SKM-1 (cell line): ENCODE results near the gene FKTN.
"Not testable (repeated sequence)": the region's sequence is repeated elsewhere in the genome, so short reads cannot be mapped to it uniquely, and the experiment has no call there.

Experiments
- DNase-seq: peaks from one replicate; lab custom pipeline; 2025; ENCODE audit not compliant: unreplicated experiment; lab: John Stamatoyannopoulos, UW

Gene FKTN

DNA sequence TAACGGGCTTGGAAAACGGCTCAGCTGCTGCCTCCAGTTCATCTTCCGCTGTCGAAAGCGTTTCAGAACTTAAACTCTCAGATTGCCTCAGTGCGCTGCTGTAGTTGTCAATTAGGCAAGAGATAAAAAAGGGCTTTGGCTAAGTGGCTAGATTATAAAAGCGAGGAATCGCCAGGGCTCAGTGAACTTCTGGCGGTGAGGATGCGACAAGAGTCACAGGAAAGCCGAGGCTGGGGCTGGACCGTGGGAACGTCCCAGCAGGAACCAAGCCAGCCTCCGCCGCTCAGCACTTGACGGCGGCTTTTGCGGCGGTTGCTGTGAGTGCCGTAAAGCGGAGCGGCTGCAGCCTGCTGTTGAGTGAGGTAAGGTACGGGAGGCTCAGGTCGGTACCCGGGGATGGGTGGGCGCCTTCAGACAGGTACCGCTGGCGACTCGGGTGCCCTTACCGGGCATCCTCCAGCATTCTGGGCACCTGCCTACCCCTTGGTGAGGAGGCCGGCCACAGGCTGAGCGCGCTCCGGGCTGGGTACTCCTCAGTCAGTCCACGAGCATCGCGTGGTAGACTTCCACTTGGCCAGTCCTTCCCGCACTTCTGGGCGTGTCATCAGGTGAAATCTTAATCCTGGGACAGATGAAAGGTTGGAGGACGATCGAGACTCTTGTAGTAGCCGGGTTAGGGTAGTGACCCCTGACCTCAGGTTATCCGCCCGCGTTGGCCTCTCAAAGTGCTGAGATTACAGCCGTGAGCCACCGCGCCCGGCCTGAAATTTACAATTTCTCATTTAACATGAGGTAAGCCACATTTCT is at the start of gene FKTN:
Gene FKTN (plus strand): TSS at position 328 of the 807 bp plus-strand sequence. CDS start 16,902 bp downstream, outside the sequence.
- peak; percentile 8 for DNase-seq

GRCh38 chr9:105508530-105508929 is 49.4 kb upstream of the FKTN start:
- DNase-seq: no peak

GRCh38 chr9:105510024-105510423 is 47.9 kb upstream of the FKTN start:
- DNase-seq: no peak

- no peak for DNase-seq
Measured at GRCh38 chr9:105511446-105511845, 46.5 kb upstream of the FKTN start.

DNA sequence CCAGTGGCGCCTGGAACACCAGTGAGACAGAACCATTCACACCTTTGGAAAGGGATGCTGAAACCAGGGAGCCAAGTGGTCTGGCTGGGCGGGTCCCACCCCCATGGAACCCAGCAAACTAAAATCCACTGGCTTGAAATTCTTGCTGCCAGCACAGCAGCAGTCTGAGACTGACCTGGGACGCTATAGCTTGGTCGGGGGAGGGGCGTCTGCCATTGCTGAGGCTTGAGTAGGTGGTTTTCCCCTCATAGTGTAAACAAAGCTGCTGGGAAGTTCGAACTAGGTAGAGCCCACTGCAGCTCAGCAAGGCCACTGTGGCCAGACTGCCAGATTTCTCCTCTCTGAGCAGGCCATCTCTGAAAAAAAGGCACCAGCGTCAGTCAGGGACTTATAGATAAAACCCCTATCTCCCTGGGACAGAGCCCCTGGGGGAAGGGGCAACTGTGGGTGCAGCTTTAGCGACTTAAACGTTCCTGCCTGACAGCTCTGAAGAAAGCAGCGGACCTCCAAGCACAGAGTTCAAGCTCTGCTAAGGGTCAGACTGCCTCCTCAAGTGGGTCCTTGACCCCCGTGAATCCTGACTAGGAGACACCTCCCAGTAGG is 42.0 kb upstream of the FKTN start:
- DNase-seq: no peak

- DNase-seq: not testable (repeated sequence)
Measured at GRCh38 chr9:105519710-105520369, 38.1 kb upstream of the FKTN start.

- DNase-seq: not testable (repeated sequence)
Measured at GRCh38 chr9:105520992-105521391, 36.9 kb upstream of the FKTN start.

DNA sequence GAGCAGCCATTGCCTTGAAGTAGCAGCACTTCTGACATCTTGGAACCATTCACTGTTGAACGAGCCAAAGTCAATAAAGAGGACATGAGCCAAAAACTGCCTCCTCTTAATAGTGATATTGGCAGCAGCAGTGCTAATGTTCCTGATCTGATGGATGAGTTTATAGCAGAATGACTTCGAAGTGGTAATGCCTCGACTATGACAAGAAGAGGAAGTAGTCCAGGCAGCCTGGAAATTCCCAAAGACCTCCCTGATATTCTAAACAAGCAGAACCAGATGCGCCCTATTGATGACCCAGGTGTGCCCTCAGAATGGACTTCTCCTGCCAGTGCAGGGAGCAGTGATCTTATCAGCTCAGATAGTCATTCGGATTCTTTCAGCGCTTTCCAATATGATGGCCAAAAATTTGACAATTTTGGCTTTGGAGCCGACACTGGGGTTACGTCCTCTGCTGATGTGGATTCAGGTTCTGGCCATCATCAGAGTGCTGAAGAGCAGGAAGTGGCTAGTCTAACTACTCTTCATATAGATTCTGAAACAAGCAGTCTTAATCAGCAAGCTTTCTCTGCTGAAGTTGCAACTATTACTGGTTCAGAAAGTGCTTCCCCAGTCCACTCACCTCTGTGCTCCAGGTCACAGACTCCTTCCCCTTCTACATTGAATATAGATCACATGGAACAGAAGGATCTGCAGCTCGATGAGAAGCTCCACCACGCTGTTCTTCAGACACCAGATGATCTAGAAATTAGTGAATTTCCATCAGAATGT is 35.1 kb upstream of the FKTN start:
- not testable (repeated sequence) for DNase-seq

- no peak for DNase-seq
Measured at GRCh38 chr9:105531530-105531929, 26.4 kb upstream of the FKTN start.

- no peak for DNase-seq
Measured at GRCh38 chr9:105535920-105536668, 21.8 kb upstream of the FKTN start.

DNA sequence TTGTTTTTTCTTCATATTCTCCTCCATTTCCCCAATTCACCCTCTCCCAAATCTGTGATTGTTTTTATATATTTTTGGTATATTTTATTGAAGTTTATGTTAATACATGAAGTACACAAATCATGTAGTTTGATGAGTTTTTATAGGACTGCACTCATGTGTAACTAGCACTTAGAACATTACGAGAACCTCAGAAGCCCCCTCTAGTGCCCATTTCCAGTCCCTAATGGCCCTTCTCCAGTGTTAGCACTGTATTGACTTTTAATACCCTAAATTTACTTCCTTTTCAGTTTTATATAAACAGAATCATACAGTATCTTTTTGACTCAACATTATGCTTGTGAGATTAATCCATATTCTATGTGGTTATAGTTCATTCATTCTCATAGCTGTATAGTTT is 18.5 kb upstream of the FKTN start:
- DNase-seq: no peak

- no peak for DNase-seq
Measured at GRCh38 chr9:105541838-105542237, 16.1 kb upstream of the FKTN start.

DNA sequence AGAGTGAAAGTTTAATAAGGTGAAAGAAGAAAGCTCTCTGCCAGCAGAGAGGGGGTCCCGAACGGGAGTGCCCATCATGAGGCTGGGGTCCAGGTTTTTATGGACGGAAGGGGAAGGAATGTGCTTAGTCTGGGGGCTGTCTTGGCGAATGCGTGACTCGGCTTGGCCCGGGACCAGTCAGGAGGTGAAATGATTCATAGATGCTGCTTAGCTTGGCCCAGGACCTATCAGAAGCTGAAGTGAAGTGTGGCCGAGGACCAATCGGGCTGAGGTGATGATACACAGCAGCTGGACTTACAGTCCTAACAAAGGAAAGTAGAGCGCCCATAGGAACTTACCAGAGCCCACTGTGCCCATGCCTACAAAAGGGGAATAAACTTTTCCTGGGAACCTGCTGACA is 3.9 kb upstream of the FKTN start:
- no peak for DNase-seq

- DNase-seq: no peak
Measured at GRCh38 chr9:105572455-105572854, 14.5 kb downstream of the FKTN start.

DNA sequence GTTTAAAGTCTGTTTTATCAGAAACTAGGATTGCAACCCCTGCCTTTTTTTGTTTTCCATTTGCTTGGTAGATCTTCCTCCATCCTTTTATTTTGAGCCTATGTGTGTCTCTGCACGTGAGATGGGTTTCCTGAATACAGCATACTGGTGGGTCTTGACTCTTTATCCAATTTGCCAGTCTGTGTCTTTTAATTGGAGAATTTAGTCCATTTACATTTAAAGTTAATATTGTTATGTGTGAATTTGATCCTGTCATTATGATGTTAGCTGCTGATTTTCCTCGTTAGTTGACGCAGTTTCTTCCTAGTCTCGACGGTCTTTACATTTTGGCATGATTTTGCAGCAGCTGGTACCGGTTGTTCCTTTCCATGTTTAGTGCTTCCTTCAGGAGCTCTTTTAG is 22.0 kb downstream of the FKTN start:
- not testable (repeated sequence) for DNase-seq

GRCh38 chr9:105581550-105581949 is 23.6 kb downstream of the FKTN start:
- not testable (repeated sequence) for DNase-seq

DNA sequence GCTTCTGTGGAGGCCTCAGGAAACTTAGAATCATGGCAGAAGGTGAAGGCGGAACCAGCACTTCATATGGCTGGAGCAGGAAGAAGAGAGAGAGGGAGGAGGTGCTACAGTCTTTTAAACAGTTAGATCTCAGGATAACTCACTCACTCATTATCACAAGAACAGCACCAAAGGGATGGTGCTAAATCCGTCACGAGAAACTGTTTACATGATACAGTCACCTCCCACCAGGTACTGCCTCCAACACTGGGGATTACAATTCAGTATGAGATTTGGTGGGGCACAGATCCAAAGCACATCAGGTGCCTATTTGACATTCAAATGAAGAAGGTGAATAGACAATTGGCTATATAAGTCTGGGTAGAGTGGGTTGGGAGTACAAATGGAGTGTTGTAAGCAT is 35.2 kb downstream of the FKTN start:
- DNase-seq: no peak

- DNase-seq: no peak
Measured at GRCh38 chr9:105608721-105609598, 51.0 kb downstream of the FKTN start.

GRCh38 chr9:105621001-105621400 is 63.1 kb downstream of the FKTN start:
- DNase-seq: no peak

DNA sequence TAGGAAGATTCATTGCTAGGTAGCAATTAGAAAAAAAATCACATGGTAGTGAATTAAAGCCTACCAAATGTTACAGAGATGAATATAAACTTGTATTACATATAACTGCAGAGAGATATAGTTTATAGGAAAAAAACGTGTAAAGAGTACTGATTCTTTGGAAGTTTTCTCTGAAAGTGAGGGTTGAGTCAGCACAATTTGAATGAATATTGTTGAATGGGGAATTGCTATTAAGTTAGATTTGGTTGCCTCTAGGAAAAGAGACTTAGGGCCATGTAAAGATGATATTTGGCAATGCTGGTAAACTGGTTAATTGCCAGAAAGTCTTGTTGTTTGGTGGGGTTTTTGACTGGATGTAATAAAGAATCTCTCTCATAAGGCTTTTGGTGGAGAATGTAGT is 67.2 kb downstream of the FKTN start:
- DNase-seq: no peak
